BLaER1 (cell line): Measurements from ENCODE around the gene MED13L.
A peak's percentile ranks its signal among the peaks of the same experiment; 100 is the strongest.
"Not testable (repeated sequence)": the region's sequence is repeated elsewhere in the genome, so short reads cannot be mapped to it uniquely, and the experiment has no call there.

Experiments
- H3K27ac ChIP-seq: shearing (Covaris generic); formaldehyde crosslinking; 2 replicates; pipeline ENCODE4 v1.8.1; 2022
- H3K27me3 ChIP-seq: shearing (Covaris generic); formaldehyde crosslinking; 2 replicates; pipeline ENCODE4 v1.8.1; 2022
- H3K36me3 ChIP-seq: shearing (Covaris generic); formaldehyde crosslinking; 2 replicates; pipeline ENCODE4 v1.8.1; 2022
- H3K4me1 ChIP-seq: shearing (Covaris generic); formaldehyde crosslinking; 2 replicates; pipeline ENCODE4 v1.8.1; 2022
- H3K4me2 ChIP-seq: shearing (Covaris generic); formaldehyde crosslinking; 2 replicates; pipeline ENCODE4 v1.8.1; 2022
- H3K4me3 ChIP-seq: shearing (Covaris generic); formaldehyde crosslinking; 2 replicates; pipeline ENCODE4 v1.8.1; 2022
- H3K9ac ChIP-seq: shearing (Covaris generic); formaldehyde crosslinking; 2 replicates; pipeline ENCODE4 v1.8.1; 2022
- H3K9me3 ChIP-seq: shearing (Covaris generic); formaldehyde crosslinking; 2 replicates; pipeline ENCODE4 v1.8.1; 2022
- H4K20me1 ChIP-seq: shearing (Covaris generic); formaldehyde crosslinking; 2 replicates; pipeline ENCODE4 v1.8.1; 2022
- Cebpa-rat ChIP-seq: shearing (Covaris generic); IDR thresholded peaks from 2 replicates; pipeline ENCODE4 v1.8.1; 2022

Gene MED13L

DNA sequence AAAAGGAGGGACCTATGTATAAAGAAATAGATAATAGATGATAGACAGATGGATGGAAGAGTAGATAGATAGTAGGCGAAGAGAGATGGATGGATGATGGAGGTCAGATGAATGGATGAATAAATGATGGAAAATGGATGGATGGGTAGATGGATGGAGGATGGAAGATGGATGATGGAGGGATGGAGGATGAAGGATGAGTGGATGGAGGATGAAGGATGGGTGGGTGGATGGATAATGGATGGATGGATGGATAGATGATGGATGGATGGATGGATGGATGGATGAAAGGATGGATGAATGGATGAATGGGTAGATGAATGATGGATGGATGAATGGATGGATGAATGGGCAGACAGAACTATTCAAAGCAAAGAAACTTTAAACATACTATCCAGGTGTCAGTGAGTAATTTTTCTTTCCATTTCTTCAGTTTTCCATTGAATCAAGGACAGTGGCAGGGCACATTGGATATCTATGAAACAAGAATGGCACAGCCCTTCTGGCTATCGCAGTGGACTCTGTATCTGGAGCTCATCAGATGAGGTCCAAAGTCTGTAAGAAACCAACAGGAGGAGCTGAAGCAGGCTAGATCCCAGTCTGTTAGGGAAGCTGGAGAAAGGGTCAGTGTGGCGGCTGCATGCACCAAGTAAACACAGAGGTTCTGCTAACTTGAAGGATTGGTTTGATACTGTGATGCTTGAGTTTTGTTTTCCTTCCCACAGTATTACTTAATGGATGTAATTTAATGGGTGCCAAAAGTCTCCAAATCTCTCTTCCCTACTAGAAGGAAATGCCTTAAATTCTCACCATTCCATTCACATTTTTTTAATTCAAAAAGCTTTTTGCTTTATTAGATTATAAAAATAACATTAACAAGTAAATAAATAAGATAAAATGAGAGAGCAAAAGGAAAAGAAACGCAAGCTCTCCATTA, 18.1 kb upstream of the MED13L start:
- Histone ChIP-seq H3K4me1 (0 out of 2 replicates have a peak, but pooled peaks cover 11% of the 10 kb centered on the region), H3K9ac (no peak overlapping the region), H3K4me3 (no peak overlapping the region), H3K9me3 (no peaks in the 10 kb centered on the region), H3K36me3 (no peaks in the 10 kb centered on the region), H3K27ac (no peak overlapping the region), H3K27me3 (no peaks in the 10 kb centered on the region), H4K20me1 (no peaks in the 10 kb centered on the region), H3K4me2 (no peak overlapping the region)
- TF ChIP-seq Cebpa-rat: no peak

DNA sequence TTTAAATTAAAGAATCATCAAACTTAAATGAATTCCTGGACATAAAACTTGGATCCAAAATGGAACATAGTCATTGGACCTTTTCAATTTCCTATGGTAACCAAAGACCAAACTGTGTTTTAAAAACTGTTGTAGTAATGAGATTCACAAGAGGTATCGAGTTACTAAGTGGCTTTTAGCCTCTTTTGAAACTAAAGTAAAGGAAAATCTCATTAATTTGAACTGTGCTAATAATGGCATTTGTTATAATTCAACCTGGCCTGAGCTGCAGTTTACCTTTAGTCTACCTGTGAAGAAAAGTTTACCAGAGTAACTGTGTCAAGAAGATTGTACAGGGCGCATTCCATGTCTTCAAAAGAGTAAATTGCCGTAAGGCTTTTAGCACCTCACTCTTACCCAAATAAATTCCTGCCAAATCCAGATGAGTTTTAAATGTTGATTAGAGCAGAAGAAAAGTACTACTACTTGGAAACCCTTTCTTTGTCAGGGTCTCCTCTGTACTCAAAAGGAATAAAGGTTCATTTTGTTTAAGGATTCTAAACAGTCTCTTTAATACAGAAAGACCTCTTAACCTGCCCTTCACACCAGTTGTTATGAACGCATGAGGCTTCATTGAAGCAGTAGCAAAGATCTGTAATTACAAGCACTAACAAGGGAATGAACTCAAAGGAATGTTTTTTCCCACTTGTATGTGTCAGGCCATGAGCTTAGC, 17.1 kb upstream of the MED13L start:
- no peak overlapping the region for H3K4me3 ChIP-seq
- no peaks in the 10 kb centered on the region for H3K36me3 ChIP-seq
- no peak overlapping the region for H3K27ac ChIP-seq
- H3K27me3 ChIP-seq: no peaks in the 10 kb centered on the region
- no peak for TF ChIP-seq Cebpa-rat
- H4K20me1 ChIP-seq: no peaks in the 10 kb centered on the region
- H3K9me3 ChIP-seq: no peaks in the 10 kb centered on the region
- H3K9ac ChIP-seq: no peak overlapping the region
- 0 out of 2 replicates have a peak, but pooled peaks cover 2% of the 10 kb centered on the region for H3K4me1 ChIP-seq
- no peak overlapping the region for H3K4me2 ChIP-seq

DNA sequence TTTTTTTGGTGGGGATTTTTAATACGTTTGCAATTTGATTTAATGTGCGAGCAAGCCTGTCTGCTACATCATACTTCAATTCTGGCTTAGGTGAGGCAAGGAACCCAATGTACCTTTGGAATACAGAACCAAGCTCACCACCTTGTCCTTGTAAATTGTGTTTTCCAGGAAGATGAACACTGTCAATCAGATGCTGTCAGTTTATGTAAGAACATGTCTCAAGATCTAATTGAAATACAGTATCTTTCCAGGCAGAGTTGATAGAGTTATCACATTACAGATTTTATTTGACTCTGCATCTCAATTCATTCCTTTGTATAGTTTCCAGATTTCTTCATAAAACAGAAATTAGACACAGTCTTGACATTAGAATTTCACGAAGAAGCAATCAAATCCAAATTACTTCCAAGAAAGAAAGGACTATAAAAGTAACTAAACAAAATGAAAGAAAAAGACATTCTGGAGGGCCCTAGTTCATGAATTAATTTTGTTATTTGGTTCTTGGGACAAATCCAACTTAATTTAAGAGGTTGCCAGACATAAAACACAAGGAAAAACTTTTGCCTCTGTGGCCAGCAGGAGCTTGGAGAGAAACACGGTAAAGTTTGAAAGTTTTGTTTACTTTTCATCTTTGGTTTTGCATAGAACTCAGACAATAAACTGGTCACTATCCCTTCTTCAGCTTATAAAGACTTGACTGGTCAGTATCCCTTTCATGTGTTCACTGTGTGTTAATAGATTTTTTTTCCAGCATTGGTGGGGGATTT, 16.4 kb upstream of the MED13L start:
- TF ChIP-seq Cebpa-rat: no peak
- Histone ChIP-seq H3K36me3 (no peaks in the 10 kb centered on the region), H3K4me2 (no peak overlapping the region), H3K27me3 (no peaks in the 10 kb centered on the region), H3K9ac (no peak overlapping the region), H3K27ac (no peak overlapping the region), H4K20me1 (no peaks in the 10 kb centered on the region), H3K4me1 (no peaks in the 10 kb centered on the region), H3K9me3 (no peaks in the 10 kb centered on the region), H3K4me3 (no peak overlapping the region)

DNA sequence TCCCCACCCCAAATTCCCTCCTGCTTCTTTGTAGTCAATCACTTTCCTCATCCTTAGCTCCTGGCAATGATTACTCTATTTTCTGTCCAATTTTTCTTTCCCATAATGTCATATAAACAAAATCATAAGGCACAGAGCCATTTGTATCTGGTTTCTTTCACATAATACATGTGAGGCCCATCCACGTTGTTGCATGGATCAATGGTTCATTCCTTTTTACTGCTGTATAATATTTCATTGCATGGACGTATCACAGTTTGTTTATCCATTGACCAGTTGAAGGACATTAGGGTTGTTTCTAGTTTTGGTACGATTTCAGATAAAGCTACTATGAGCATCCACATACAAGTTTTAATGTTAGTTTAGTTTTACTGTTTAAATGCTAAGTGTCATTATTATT, 13.7 kb upstream of the MED13L start:
- no peak for TF ChIP-seq Cebpa-rat
- no peaks in the 10 kb centered on the region for H4K20me1 ChIP-seq

DNA sequence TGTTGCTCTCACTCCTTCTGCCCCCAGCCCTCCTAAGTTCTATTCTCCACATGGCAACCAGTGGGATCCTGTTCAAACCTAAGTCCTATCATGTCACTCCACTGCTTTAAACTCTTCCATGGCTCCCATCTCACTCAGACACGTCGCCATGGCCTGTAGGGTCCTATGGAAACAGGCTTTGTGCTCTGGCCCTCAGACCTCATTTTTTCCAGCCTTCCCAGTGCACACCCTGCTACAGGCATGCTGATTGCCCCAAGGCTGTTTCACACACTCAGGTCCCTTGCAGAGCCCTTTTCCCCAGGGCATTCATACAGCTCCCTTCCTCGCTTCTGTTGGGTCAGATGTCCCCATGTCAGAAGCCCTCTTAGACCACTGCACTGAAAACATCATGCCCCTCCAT, 11.2 kb upstream of the MED13L start:
- Histone ChIP-seq H3K36me3 (no peaks in the 10 kb centered on the region), H3K9ac (no peak overlapping the region), H3K9me3 (no peaks in the 10 kb centered on the region), H3K27me3 (no peaks in the 10 kb centered on the region), H3K4me3 (no peak overlapping the region), H3K27ac (no peak overlapping the region), H4K20me1 (no peaks in the 10 kb centered on the region), H3K4me2 (no peak overlapping the region), H3K4me1 (no peaks in the 10 kb centered on the region)
- no peak for TF ChIP-seq Cebpa-rat

More for the DNA sequence above, 13.7 kb upstream of the MED13L start:
- no peak overlapping the region for H3K4me2 ChIP-seq
- no peaks in the 10 kb centered on the region for H3K36me3 ChIP-seq
- no peak overlapping the region for H3K4me3 ChIP-seq
- H3K27me3 ChIP-seq: no peaks in the 10 kb centered on the region
- no peaks in the 10 kb centered on the region for H3K9me3 ChIP-seq
- H3K27ac ChIP-seq: no peak overlapping the region
- no peaks in the 10 kb centered on the region for H3K4me1 ChIP-seq
- H3K9ac ChIP-seq: no peak overlapping the region

DNA sequence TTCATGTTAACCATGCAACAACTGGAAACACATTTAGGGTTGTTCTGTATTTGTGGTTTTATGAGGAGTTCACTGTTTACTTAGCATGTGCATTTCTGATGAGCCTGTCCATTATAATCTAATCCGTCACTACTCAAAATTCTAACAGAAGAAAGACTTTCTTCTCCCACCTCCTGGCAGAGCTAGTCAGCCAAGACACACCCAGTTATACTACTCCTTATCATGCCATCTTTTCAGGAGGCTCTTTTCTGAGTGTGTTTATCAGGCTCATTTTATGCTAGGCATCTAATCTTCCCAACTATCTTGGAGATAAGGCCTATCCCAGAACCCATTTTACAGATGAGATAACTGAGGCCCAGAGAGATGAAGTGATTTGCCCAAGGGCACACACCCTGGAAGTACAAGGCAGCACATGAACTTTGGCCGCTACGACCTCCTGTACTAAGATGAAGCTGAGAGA, 10.4 kb upstream of the MED13L start:
- Histone ChIP-seq H3K4me1 (peaks cover 1% of the 10 kb centered on the region), H3K27ac (no peak overlapping the region), H3K9me3 (no peaks in the 10 kb centered on the region), H3K9ac (no peak overlapping the region), H3K27me3 (no peaks in the 10 kb centered on the region), H3K36me3 (no peaks in the 10 kb centered on the region), H4K20me1 (no peaks in the 10 kb centered on the region), H3K4me3 (no peak overlapping the region), H3K4me2 (no peak overlapping the region)
- TF ChIP-seq Cebpa-rat: no peak

DNA sequence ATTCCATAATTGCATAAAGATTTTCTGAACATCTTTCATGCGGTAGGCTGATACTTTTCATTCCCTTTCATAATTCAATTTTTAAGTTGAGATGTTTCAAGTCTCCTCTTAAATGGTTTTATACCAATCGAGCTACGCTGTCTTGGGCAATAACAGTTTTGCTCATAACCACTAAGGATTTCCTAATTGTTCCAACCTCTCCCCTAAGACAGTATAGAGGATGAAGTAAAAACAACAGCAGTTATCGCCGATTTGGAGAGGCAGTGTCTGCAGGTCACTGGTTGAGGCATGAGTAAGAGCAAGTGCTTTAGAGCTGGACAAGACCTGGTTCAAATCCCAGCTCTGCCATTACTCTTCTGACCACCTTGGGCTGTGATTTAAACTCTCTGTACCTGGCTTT, 6.9 kb upstream of the MED13L start:
- peaks cover 21% of the 10 kb centered on the region for H3K4me1 ChIP-seq
- H3K9ac ChIP-seq: no peak overlapping the region
- H3K9me3 ChIP-seq: no peaks in the 10 kb centered on the region
- no peak overlapping the region for H3K4me2 ChIP-seq
- H4K20me1 ChIP-seq: no peaks in the 10 kb centered on the region
- no peaks in the 10 kb centered on the region for H3K36me3 ChIP-seq
- no peaks in the 10 kb centered on the region for H3K27me3 ChIP-seq
- H3K4me3 ChIP-seq: no peak overlapping the region
- TF ChIP-seq Cebpa-rat: no peak
- no peak overlapping the region for H3K27ac ChIP-seq

DNA sequence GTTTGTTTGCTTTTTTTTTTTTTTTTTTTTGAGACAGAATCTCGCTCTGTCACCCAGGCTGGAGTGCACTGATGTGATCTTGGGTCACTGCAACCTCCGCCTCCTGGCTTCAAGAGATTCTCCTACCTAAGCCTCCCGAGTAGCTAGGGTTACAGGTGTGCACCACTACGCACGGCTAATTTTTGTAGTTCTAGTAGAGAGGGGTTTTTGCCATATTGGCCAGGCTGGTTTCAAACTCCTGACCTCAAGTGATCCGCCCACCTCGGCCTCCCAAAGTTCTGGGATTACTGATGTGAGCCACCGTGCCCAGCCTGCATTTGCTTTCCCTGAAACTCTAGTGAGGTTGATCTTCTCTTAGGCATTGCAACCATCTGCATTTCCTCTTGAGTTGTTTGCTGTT, 6.4 kb upstream of the MED13L start:
- peaks cover 26% of the 10 kb centered on the region for H3K4me1 ChIP-seq
- not testable (repeated sequence) for H3K27ac ChIP-seq, H3K27me3 ChIP-seq, H3K4me3 ChIP-seq, H3K4me2 ChIP-seq, H3K9ac ChIP-seq, H4K20me1 ChIP-seq, H3K36me3 ChIP-seq, H3K9me3 ChIP-seq

DNA sequence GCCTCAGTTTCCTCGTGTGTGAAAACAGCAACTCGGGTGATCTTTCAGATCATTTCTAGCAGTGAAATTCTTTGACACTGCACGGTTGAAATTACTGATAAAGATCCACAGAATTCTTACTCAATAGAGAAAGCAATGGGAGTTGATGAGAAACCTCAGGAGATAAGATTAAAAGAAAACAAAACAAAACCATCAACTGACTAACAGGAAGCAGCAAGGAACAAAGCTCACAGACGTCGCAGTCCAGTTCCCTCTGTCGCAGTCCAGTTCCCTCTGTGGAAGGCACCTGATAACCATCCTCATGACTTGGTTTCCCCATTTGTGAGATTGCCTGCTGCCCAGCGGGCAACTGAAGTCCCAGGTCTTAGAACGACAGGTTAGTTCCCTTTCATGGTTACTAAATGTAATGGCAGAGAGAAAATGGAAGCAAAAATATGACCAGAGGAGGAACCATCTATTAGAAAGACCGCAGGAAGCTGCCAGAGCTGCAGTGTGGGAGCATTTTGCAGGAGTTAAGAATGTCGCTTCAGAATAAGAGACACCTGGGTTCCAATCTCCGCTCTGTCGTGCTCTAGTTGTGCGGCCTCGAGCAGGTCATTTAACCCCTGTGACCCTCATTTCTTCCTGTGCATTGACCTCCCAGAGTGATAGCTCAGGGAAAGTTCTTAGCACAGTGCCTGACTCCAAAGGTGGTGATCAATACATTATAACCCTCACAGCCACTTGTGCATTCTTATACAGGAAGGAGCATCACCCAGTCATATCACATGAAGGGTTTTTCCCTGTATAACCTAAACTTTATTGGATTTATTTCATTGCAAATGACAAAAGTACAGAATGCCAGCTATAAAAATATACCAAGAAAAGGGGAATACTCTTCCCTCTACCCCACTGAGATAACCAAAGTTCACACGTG, 5.1 kb upstream of the MED13L start:
- H3K4me2 ChIP-seq: peak overlapping the region; percentile 76
- no peaks in the 10 kb centered on the region for H4K20me1 ChIP-seq
- peaks cover 36% of the 10 kb centered on the region for H3K4me1 ChIP-seq
- no peaks in the 10 kb centered on the region for H3K27me3 ChIP-seq
- no peaks in the 10 kb centered on the region for H3K9me3 ChIP-seq
- no peak overlapping the region for H3K4me3 ChIP-seq
- no peaks in the 10 kb centered on the region for H3K36me3 ChIP-seq
- no peak overlapping the region for H3K9ac ChIP-seq
- no peak for TF ChIP-seq Cebpa-rat
- 0 out of 2 replicates have a peak overlapping the region, but pooled peaks have one; percentile 38 for H3K27ac ChIP-seq
